Hematopoietic multipotent progenitor cell treated with erythropoietin and hydrocortisone succinate and interleukin-3 and kit ligand, for 4 days (in vitro differentiated cells): ENCODE data around the gene KCNQ1.

Experiments
- DNase-seq: peaks from one replicate; pipeline ENCODE4 v3.0.0-alpha.2; 2015

The KCNQ1 gene

GRCh38 chr11:2775626-2776350 lies 331.0 kb downstream of the KCNQ1 start:
- DNase-seq, result no peak

GRCh38 chr11:2776351-2777061 lies 331.7 kb downstream of the KCNQ1 start:
- no peak for DNase-seq

- DNase-seq, result no peak
Measured at GRCh38 chr11:2777386-2777785, 332.6 kb downstream of the KCNQ1 start.

GRCh38 chr11:2777871-2778629 lies 333.2 kb downstream of the KCNQ1 start:
- peak; percentile 78 for DNase-seq

- peak; percentile 99 for DNase-seq
Measured at GRCh38 chr11:2778630-2779498, 334.1 kb downstream of the KCNQ1 start.

- DNase-seq, result no peak
Measured at GRCh38 chr11:2779499-2779980, 334.7 kb downstream of the KCNQ1 start.

- peak; percentile 73 for DNase-seq
Measured at GRCh38 chr11:2779981-2780849, 335.4 kb downstream of the KCNQ1 start.

GRCh38 chr11:2780850-2781407 lies 336.1 kb downstream of the KCNQ1 start:
- peak; percentile 31 for DNase-seq

GRCh38 chr11:2781408-2782274 lies 336.8 kb downstream of the KCNQ1 start:
- DNase-seq, result peak; percentile 59

GRCh38 chr11:2782769-2783168 lies 338.0 kb downstream of the KCNQ1 start:
- DNase-seq, result no peak

GRCh38 chr11:2783536-2784082 lies 338.8 kb downstream of the KCNQ1 start:
- peak; percentile 51 for DNase-seq

GRCh38 chr11:2787816-2788167 lies 343.0 kb downstream of the KCNQ1 start:
- DNase-seq, result no peak

- DNase-seq, result peak; percentile 86
Measured at GRCh38 chr11:2788168-2789071, 343.6 kb downstream of the KCNQ1 start.

- DNase-seq, result no peak
Measured at GRCh38 chr11:2789331-2789730, 344.5 kb downstream of the KCNQ1 start.

- no peak for DNase-seq
Measured at GRCh38 chr11:2789791-2790567, 345.2 kb downstream of the KCNQ1 start.

GRCh38 chr11:2790568-2790921 lies 345.7 kb downstream of the KCNQ1 start:
- no peak for DNase-seq

GRCh38 chr11:2791139-2791520 lies 346.3 kb downstream of the KCNQ1 start:
- DNase-seq, result no peak
